GM19328 (cell line): ENCODE results near the gene MFAP3.

ENCODE experiments used
- ATAC-seq: cut with Tn5 transposase; IDR thresholded peaks from one replicate; pipeline ENCODE4 v1.9.1; 2021; ENCODE audit warnings: mild to moderate bottlenecking, moderate library complexity; ENCODE audit not compliant: unreplicated experiment

MFAP3 gene

DNA sequence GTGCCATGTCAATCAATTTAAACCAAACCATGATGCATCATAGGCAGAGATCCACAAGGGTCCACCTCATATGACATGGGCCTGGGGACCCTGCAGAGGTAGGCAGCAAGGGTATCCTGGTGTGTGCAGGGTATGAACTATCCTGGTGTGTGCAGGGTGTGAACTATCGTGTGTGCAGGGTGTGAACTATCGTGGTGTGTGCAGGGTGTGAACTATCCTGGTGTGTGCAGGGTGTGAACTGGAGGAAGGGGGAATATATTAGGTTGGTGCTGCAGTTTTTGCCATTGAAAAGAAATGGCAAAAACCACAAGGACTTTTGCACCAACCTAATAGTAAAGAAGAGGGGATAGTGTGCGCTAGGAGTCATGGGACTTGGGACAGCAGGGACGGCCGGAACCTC, 50.0 kb downstream of the MFAP3 start:
- ATAC-seq: no peak

DNA sequence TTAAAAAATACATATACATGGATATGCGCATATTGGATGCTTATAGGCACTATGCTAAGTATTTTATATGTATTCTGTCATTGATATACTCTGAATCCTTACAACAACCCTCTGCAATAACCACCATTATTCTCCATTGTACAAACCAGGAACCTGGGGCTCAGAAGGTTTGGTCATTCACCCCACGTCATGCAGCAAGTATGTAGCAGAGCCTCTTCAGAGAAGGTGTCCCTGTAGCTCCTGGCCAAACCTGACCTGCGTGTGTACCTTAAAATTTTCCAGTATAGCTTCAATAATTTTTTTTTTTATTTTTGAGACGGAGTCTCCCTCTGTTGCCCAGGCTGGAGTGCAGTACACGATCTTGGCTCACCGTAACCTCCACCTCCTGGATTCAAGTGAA, 51.9 kb downstream of the MFAP3 start:
- no peak for ATAC-seq

DNA sequence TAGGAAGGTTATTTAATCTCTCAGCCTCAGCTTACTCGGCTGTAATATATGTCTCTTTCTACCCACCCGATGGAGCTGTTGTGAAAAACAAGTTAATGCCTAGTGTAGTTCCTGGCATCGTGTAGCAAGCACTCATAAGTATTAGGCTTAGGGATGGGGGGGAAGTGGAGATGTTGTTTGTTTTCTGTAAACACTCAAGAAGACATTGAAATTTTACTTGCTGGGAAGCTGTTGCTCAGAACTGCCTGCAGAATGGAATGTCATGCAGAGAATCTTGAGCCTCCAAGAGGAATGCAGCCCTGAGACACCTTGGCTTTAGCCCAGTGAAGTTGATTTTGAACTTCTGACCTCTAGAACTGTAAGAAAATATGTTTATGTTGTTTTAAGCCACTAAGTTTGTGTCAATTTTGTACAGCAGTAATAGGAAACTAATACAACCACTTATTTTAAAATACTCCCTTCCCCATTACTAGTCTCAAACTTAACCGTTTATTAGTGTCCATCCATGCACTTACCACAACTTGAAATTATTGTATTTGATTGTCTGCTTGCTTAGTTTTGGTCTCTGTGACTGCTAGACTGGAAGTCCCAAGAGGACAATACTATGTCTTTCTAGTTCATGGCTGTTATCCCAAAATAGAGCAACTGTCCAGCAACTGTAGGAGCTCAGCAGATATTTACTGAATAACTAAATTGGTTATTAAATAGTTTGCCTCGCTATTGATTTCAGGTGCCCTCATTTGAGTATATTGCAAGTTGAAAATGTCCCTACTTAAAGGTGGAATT, 53.8 kb downstream of the MFAP3 start:
- ATAC-seq: no peak

DNA sequence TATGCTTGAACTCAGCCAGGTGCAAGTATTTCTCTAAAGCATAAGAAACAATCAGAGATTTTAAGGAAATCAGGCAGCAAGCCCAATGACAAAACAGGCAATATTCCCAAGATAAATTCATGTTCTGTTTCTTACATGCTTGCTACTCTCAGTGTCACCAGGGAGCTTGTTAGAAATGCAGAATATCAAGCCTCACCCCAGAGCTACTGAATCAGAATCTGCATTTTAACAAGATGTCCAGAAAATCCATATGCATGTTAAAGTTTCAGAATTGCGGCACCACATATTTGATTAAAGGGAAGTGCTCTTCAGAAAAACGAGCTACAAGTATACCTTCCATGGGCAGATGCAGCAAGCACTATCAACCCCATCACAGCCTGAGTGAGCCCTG, 54.4 kb downstream of the MFAP3 start:
- ATAC-seq: no peak

DNA sequence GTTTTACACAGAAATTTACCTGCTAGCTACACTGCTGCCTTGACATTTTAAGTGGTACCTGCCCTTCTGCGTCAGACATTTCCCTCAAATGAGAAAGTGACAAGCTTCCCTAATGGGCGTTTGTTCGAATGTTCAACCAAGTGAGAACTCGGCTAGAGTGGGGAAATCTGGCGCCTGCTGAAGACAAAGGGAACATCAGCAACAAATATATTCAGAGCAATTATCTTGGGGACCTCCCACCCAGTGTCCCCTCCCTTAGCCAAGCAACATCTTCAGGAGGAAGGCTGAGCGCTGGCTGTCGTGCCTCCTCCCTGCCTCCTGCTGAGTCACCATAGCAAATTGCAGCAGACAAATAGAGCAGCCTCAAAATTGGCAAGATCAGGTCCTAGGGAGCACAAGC, 57.1 kb downstream of the MFAP3 start:
- ATAC-seq: no peak

DNA sequence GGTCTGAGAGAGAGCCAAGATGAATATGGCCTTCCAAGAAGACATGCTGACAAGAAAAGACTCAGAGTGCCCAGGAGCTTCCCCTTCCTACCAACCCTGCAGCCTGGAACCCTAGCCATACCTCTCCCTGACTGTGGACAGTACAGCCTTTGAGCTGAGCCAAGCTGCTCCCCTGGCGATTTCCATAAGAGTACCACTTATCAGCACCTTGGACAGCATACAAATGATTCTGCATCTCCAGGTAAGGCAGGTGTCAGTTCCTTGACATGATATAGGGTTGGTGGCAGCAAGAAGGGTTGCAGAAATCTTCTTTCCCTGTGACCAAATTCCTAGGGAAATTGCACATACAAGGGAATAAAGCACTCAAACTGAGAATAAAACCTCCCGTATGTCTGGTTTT, 58.3 kb downstream of the MFAP3 start:
- ATAC-seq: no peak

DNA sequence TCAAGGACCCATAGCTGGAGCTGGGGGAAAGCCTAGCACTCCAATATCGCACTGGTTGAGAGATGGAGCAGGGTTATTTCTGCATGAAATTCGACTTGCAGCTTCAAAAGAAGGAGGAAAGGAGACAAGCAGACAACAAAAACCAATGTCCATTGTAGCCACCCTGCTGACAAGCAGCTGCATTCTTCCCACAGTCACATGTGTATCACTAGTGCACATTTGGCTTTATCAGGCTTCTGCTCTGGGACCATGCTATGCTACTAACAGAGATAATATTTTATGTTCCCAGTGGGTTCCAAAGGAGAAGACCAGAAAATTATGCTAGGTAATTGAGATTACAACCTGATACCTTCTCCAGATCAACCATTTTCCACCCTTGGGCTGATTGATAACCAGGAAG, 59.7 kb downstream of the MFAP3 start:
- ATAC-seq: no peak

DNA sequence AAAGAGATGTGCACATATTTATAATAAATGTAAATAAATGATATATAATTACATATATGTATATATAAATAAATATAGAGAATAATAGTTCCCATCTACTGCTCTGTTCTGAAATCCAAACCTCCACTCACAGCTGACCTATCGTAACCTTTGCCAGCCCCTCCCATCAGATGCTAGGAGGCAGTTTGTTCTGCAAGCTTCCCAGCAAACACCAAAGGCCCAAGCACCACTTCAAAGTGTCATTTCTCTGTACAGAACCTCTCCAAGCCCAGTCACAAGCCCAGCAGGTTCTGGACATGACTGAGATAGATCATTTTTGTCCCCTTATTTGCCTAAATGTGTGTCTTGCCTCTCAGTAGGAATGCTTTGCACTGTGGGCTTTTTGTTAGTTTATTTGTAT, 62.4 kb downstream of the MFAP3 start:
- no peak for ATAC-seq

DNA sequence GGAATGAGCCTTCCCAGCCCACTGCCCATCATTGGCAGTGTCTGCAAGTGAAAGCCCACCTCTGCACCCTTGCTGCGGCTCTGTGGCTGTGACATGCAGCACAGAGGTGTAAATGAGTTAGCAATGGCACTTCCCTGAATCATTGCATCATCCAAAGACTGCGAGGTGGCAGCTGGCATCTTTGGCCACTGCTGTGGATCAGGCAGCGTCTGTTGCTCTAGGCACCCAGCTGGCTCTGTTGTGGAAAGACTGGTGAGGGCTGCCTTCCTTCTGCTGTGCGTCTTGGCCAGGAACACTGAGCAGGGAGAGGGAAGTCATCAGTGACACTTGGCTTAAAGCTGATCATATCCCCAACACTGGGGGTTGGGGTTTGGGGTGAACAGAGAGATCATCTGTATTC, 64.5 kb downstream of the MFAP3 start:
- ATAC-seq: no peak
